ENCODE measurements around the gene IGFL2. TPM values are rescaled to one million over a fixed set of nuclear protein-coding genes. Genes with fewer than 3 reads are reported as not detected.

The IGFL2 gene
- total RNA-seq, 1 donor from 2014 or later = not detected

DNA sequence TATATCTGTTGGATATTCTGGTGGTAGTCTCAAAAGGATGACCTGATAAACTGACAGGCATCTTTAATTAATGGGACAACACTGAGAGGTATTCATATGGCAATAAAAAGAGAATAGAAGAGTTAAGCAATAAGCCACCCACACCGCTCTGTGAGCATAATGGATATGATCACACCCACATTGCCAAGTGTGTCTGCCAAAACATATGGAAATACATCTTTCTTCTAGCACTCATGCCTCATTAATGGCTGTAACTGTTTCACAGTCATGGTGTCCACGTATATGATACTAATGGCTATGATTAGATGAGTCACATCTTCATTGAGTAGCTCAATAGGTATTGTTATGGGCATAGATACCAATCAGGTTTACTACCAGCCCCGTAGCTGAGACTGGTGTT, 36.7 kb upstream of the IGFL2 start:
- H3K9me3 Mint-ChIP-seq = no peaks in the 10 kb centered on the region
- no peaks in the 10 kb centered on the region for H3K4me1 Mint-ChIP-seq
- no peak overlapping the region for H3K27ac Mint-ChIP-seq (ENCODE audit: unreplicated experiment)
- no peaks in the 10 kb centered on the region for H3K36me3 Mint-ChIP-seq (ENCODE audit: low read depth)
- H3K4me3 Mint-ChIP-seq = no peak overlapping the region
- peaks cover 36% of the 10 kb centered on the region for H3K27me3 Mint-ChIP-seq (ENCODE audit: low read depth)
- no peak for DNase-seq (ENCODE audit: low read depth, low spot score)
- TF ChIP-seq, protein P1, sequence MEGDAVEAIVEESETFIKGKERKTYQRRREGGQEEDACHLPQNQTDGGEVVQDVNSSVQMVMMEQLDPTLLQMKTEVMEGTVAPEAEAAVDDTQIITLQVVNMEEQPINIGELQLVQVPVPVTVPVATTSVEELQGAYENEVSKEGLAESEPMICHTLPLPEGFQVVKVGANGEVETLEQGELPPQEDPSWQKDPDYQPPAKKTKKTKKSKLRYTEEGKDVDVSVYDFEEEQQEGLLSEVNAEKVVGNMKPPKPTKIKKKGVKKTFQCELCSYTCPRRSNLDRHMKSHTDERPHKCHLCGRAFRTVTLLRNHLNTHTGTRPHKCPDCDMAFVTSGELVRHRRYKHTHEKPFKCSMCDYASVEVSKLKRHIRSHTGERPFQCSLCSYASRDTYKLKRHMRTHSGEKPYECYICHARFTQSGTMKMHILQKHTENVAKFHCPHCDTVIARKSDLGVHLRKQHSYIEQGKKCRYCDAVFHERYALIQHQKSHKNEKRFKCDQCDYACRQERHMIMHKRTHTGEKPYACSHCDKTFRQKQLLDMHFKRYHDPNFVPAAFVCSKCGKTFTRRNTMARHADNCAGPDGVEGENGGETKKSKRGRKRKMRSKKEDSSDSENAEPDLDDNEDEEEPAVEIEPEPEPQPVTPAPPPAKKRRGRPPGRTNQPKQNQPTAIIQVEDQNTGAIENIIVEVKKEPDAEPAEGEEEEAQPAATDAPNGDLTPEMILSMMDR (conservative IDR thresholded peaks at IDR 0.05) = no peak

DNA sequence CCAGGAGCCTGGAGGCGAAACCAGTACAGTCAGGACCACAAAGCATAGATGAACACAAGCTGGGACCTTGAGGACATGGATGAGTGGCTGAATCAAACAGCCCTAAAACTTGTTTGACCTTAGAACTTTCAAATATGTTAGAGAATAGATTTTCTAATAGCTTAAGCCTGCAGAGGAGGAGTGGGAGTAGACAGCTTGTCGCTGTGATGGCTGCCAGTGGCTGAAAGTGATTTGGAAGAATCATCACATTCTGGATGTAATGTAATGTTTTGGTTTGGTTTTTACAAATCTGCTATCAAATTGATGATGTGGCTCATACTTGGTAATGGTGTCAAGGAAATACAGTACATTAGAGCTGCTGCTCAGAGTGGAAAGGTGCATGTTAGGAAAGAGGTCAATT, 35.5 kb upstream of the IGFL2 start:
- H3K4me3 Mint-ChIP-seq = no peak overlapping the region
- TF ChIP-seq, protein P1 (conservative IDR thresholded peaks at IDR 0.05) = no peak
- no peak for DNase-seq (ENCODE audit: low read depth, low spot score)
- H3K4me1 Mint-ChIP-seq = no peaks in the 10 kb centered on the region
- H3K36me3 Mint-ChIP-seq (ENCODE audit: low read depth) = no peaks in the 10 kb centered on the region
- H3K27ac Mint-ChIP-seq (ENCODE audit: unreplicated experiment) = no peak overlapping the region
- peaks cover 36% of the 10 kb centered on the region for H3K27me3 Mint-ChIP-seq (ENCODE audit: low read depth)
- H3K9me3 Mint-ChIP-seq = no peaks in the 10 kb centered on the region

DNA sequence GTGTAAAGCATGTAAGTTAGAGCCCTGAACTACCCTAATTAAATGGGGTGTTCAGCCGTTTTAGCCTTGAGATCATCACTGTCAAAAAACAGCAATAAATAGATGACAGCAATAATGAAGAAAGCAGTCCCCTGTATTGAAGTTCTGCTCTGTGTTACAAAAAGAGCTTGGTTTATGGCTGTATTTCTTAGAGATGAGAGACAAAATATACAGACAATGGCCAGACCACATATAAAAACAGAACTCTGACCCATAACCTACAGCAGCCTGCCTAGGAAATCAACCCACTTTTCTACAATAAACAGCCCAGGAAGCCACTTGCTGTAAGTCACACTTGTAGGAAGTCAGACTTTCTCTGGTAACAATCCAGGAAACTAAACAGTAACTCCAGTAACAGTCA, 34.3 kb upstream of the IGFL2 start:
- DNase-seq (ENCODE audit: low read depth, low spot score) = no peak
- Mint-ChIP-seq H3K4me1 (no peaks in the 10 kb centered on the region), H3K27ac (ENCODE audit: unreplicated experiment) (no peak overlapping the region), H3K4me3 (no peak overlapping the region), H3K36me3 (ENCODE audit: low read depth) (no peaks in the 10 kb centered on the region), H3K9me3 (no peaks in the 10 kb centered on the region), H3K27me3 (ENCODE audit: low read depth) (peaks cover 34% of the 10 kb centered on the region)
- TF ChIP-seq, protein P1 (conservative IDR thresholded peaks at IDR 0.05) = no peak

DNA sequence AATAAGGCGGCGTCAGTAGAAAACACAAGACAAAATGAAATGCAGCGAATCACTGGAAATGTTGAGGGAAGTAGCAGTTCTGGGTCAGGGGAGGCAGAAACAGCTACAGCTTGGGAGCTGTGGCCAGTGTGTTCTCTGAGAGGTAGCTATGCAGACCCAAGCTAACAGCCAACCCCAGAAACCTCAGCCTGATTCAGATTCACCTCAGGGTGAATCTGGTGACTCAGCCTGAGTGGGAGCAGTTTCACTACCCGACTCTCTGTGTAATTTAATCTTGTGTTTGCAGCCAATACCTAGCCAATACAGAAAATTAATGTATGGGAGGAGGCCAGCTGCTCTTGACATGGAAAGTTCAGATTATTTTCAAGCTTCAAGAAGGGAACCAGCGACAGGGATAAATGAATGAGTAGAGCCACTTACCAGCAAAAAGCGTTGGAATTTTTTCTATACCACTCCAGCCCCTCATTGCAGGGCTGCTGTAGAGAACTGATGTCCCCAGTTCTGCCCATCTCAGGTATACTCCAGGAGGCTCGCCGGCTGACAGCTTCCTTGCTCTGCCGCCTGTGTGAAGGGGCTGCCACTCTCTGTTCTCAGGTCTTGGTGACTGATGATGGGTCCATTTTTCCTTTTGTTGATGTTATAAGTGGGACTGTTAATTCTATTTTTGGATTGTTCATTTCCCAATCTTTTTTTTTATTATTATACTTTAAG, 32.5 kb upstream of the IGFL2 start:
- DNase-seq (ENCODE audit: low read depth, low spot score) = no peak
- peaks cover 30% of the 10 kb centered on the region for H3K27me3 Mint-ChIP-seq (ENCODE audit: low read depth)
- no peaks in the 10 kb centered on the region for H3K36me3 Mint-ChIP-seq (ENCODE audit: low read depth)
- H3K4me3 Mint-ChIP-seq = no peak overlapping the region
- H3K9me3 Mint-ChIP-seq = peaks cover 3% of the 10 kb centered on the region
- no peak overlapping the region for H3K27ac Mint-ChIP-seq (ENCODE audit: unreplicated experiment)
- H3K4me1 Mint-ChIP-seq = no peaks in the 10 kb centered on the region
- TF ChIP-seq, protein P1 (conservative IDR thresholded peaks at IDR 0.05) = no peak

DNA sequence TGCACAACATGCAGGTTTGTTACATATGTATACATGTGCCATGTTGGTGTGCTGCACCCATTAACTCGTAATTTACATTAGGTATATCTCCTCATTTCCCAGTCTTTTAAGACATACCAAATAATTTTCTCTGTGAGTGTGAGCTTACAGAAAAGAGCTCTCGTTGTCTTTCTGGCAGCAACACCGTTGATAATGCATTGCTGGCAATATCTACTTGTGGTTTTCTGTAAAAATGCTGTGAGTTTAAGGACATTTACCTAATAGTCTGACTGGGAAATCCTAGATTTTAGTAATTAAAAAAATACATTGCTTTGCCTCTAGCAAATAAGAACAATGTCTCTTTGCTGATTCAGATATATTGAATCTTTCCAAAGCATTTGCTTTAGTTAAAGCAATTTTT, 31.9 kb upstream of the IGFL2 start:
- H3K27ac Mint-ChIP-seq (ENCODE audit: unreplicated experiment) = no peak overlapping the region
- no peaks in the 10 kb centered on the region for H3K4me1 Mint-ChIP-seq
- H3K9me3 Mint-ChIP-seq = peaks cover 3% of the 10 kb centered on the region
- peaks cover 30% of the 10 kb centered on the region for H3K27me3 Mint-ChIP-seq (ENCODE audit: low read depth)
- no peaks in the 10 kb centered on the region for H3K36me3 Mint-ChIP-seq (ENCODE audit: low read depth)
- TF ChIP-seq, protein P1 (conservative IDR thresholded peaks at IDR 0.05) = no peak
- DNase-seq (ENCODE audit: low read depth, low spot score) = no peak
- no peak overlapping the region for H3K4me3 Mint-ChIP-seq
